HL-60/S4 treated with retinoic acid at 250 ng/mL for 4 days and 3 days (cell line): Measurements from ENCODE around the gene FBXO24.

Experiments
- in situ Hi-C: fragments of 300-500 bp; cut with MboI; formaldehyde crosslinking; loops from 2 replicates; pipeline ENCODE4 v1.7.0; 2022; ENCODE audit warnings: low sequenced_read_pairs

Gene FBXO24

GRCh38 chr7:100612730-100613390, 26.7 kb downstream of the FBXO24 start:
- in situ Hi-C loops: no loop called here

GRCh38 chr7:100613412-100614175, 27.5 kb downstream of the FBXO24 start:
- in situ Hi-C loops: no loop called here

GRCh38 chr7:100614308-100614861, 28.3 kb downstream of the FBXO24 start:
- in situ Hi-C loops: no loop called here

- in situ Hi-C loops: no loop called here
These were observed 34.1 kb downstream of the FBXO24 start for GRCh38 chr7:100620239-100620638.

GRCh38 chr7:100620804-100621203, 34.7 kb downstream of the FBXO24 start:
- in situ Hi-C loops: no loop called here

GRCh38 chr7:100621554-100621953, 35.4 kb downstream of the FBXO24 start:
- in situ Hi-C loops: no loop called here

- in situ Hi-C loops: no loop called here
These were observed 38.1 kb downstream of the FBXO24 start for GRCh38 chr7:100623951-100624824.

GRCh38 chr7:100626055-100626454, 39.9 kb downstream of the FBXO24 start:
- in situ Hi-C loops: no loop called here

- in situ Hi-C loops: no loop called here
These were observed 40.6 kb downstream of the FBXO24 start for GRCh38 chr7:100626530-100627237.

GRCh38 chr7:100627238-100627549, 41.1 kb downstream of the FBXO24 start:
- in situ Hi-C loops: no loop called here

GRCh38 chr7:100629117-100629716, 43.1 kb downstream of the FBXO24 start:
- in situ Hi-C loops: no loop called here

- in situ Hi-C loops: no loop called here
These were observed 43.9 kb downstream of the FBXO24 start for GRCh38 chr7:100630066-100630465.

- in situ Hi-C loops: no loop called here
These were observed 47.0 kb downstream of the FBXO24 start for GRCh38 chr7:100632951-100633717.

GRCh38 chr7:100639995-100640516, 53.9 kb downstream of the FBXO24 start:
- in situ Hi-C loops: no loop called here

- in situ Hi-C loops: no loop called here
These were observed 54.7 kb downstream of the FBXO24 start for GRCh38 chr7:100640517-100641440.

GRCh38 chr7:100641463-100641859, 55.3 kb downstream of the FBXO24 start, which contains the start of gene TFR2:
TFR2 (minus strand) TSS chr7:100641552; CDS start chr7:100641509, 43 bp downstream.
- in situ Hi-C loops: no loop called here

GRCh38 chr7:100641860-100642533, 55.9 kb downstream of the FBXO24 start:
- in situ Hi-C loops: no loop called here

- in situ Hi-C loops: no loop called here
These were observed 56.4 kb downstream of the FBXO24 start for GRCh38 chr7:100642534-100642907.
